ENCODE measurements around the gene ZNF468.
"Not testable (repeated sequence)": the region's sequence is repeated elsewhere in the genome, so short reads cannot be mapped to it uniquely, and the experiment has no call there.

Gene ZNF468

DNA sequence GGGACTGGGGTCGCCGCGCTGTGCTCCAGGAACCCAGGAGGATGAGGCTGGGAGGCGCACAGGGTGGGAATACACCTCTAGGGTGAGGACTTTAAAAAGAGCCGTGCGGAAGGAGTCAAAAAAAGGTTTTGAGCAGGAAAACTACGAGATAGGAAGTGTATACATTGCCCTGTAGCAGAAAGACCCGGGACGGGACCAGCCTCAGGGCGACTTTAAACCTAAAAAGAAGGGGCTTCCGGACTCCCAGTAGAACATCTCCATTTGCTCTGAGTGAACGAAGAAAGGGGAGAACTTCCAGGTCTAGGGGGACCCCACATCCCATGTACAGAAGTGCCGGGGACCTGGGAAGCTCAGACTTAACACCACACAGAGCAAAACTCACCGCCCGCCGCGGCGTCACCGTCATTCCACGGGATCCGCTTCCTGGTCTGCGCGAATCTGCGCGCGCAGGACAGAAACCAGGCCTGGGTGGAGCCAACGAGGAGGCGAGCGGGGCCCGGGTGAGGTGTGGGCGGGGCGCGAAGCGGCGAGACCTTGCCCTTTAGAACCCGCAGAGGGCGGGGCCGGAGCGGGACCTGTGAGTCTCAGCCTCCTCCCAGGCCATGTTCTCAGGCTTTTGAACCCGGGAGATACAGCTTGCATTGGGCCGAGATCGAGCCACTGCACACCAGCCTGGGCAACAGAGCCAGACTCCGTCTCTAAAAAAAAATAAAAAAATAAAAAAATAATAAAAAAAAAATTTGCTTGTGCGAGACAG is 36.0 kb downstream of the ZNF468 start, which contains the start of gene ZNF28:
Gene ZNF28, minus strand, starts transcription at position 430 of the 757 bp plus-strand sequence. CDS start 3,675 bp downstream, outside the sequence.
- H3K27me3 ChIP-seq (ENCODE audit: control insufficient read depth in 1 of 2, insufficient read depth in 2 of 2, low read length in 2 of 2); H3K27ac ChIP-seq (ENCODE audit: low read depth, low read length); H3K9me3 ChIP-seq (ENCODE audit: low read length); H3K4me1 ChIP-seq (ENCODE audit: insufficient read depth, low read length): not testable (repeated sequence)
- Histone ChIP-seq H3K36me3 (ENCODE audit: insufficient read depth, low read length) (peaks cover 10% of the 10 kb centered on the region), H3K9ac (ENCODE audit: low read length) (peak within 1 kb of the TSS; percentile 49), H3K4me3 (ENCODE audit: low read depth in 1 of 2, low read length in 2 of 2) (peak within 1 kb of the TSS; percentile 42 to 66)

- H3K4me1 ChIP-seq (ENCODE audit: insufficient read depth, low read length); H3K27ac ChIP-seq (ENCODE audit: low read depth, low read length); H3K27me3 ChIP-seq (ENCODE audit: control insufficient read depth in 1 of 2, insufficient read depth in 2 of 2, low read length in 2 of 2); H3K9me3 ChIP-seq (ENCODE audit: low read length): not testable (repeated sequence)
- Histone ChIP-seq H3K9ac (ENCODE audit: low read length) (peak overlapping the region; percentile 49), H3K36me3 (ENCODE audit: insufficient read depth, low read length) (peaks cover 10% of the 10 kb centered on the region), H3K4me3 (ENCODE audit: low read depth in 1 of 2, low read length in 2 of 2) (peak overlapping the region; percentile 42 to 66)
Measured at GRCh38 chr19:52820472-52821203, 36.8 kb downstream of the ZNF468 start.

- no peaks in the 10 kb centered on the region for H3K36me3 ChIP-seq (ENCODE audit: insufficient read depth, low read length)
- no peaks in the 10 kb centered on the region for H3K9me3 ChIP-seq (ENCODE audit: low read length)
- H3K27me3 ChIP-seq (ENCODE audit: control insufficient read depth in 1 of 2, insufficient read depth in 2 of 2, low read length in 2 of 2), result no peaks in the 10 kb centered on the region
- H3K9ac ChIP-seq (ENCODE audit: low read length), result no peak overlapping the region
- H3K4me3 ChIP-seq (ENCODE audit: low read depth in 1 of 2, low read length in 2 of 2), result no peak overlapping the region
- no peaks in the 10 kb centered on the region for H3K4me1 ChIP-seq (ENCODE audit: insufficient read depth, low read length)
- no peak overlapping the region for H3K27ac ChIP-seq (ENCODE audit: low read depth, low read length)
Measured at GRCh38 chr19:52809801-52810200, 47.6 kb downstream of the ZNF468 start.

DNA sequence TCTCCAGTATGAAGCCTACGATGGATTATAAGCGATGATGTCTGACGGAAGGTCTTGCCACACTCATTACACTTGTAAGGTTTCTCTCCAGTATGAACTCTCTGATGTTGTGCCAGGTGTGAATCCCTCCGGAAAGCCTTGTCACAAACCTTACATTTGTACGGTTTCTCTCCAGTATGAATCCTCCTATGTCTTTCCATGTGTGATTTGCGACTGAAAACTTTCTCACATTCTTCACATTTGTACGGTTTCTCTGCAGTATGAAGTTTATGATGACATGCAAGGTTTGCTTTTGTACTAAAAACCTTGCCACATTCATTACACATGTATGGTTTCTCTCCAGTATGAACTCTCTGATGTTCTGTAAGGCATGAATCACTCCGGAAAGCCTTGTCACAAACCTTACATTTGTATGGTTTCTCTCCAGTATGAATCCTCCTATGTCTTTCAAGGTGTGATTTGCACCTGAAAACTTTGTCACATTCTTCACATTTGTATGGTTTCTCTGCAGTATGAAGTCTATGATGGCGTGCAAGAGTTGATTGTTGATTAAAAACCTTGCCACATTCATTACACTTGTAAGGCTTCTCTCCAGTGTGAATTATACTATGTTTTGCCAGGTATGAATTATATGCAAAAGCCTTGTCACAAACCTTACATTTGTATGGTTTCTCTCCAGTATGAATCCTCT is 57.3 kb downstream of the ZNF468 start:
- H3K36me3 ChIP-seq (ENCODE audit: insufficient read depth, low read length), result peaks cover 23% of the 10 kb centered on the region
- not testable (repeated sequence) for H3K9ac ChIP-seq (ENCODE audit: low read length); H3K4me3 ChIP-seq (ENCODE audit: low read depth in 1 of 2, low read length in 2 of 2); H3K27me3 ChIP-seq (ENCODE audit: control insufficient read depth in 1 of 2, insufficient read depth in 2 of 2, low read length in 2 of 2); H3K27ac ChIP-seq (ENCODE audit: low read depth, low read length); H3K4me1 ChIP-seq (ENCODE audit: insufficient read depth, low read length)
- H3K9me3 ChIP-seq (ENCODE audit: low read length), result peaks cover 21% of the 10 kb centered on the region

DNA sequence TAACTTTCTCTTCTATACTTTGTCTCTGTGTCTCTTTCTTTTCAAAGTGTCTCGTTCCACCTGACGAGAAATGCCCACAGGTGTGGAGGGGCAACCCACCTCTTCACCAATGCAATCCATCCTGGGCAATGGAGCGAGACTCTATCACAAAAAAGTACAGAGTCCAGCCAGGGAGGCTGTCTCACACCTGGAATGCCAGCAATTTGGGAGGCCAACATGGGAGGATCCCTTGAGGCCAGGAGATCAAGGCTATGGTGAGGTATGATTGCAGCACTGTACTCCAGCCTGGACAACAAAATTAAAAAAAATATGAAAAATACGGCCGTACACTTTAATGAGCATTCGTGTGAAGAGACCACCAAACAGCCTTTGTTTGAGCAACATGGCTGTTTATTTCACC is 68.0 kb downstream of the ZNF468 start:
- no peak overlapping the region for H3K27ac ChIP-seq (ENCODE audit: low read depth, low read length)
- H3K4me3 ChIP-seq (ENCODE audit: low read depth in 1 of 2, low read length in 2 of 2), result no peak overlapping the region
- H3K27me3 ChIP-seq (ENCODE audit: control insufficient read depth in 1 of 2, insufficient read depth in 2 of 2, low read length in 2 of 2), result no peaks in the 10 kb centered on the region
- H3K9ac ChIP-seq (ENCODE audit: low read length), result no peak overlapping the region
- H3K4me1 ChIP-seq (ENCODE audit: insufficient read depth, low read length), result peaks cover 6% of the 10 kb centered on the region
- H3K36me3 ChIP-seq (ENCODE audit: insufficient read depth, low read length), result no peaks in the 10 kb centered on the region
- H3K9me3 ChIP-seq (ENCODE audit: low read length), result no peaks in the 10 kb centered on the region
